Right ventricle myocardium superior (tissue), 1 donor: ENCODE measurements around the gene CIC. TPM values are rescaled to one million over a fixed set of nuclear protein-coding genes. Genes with fewer than 3 reads are reported as not detected.

Source experiments
- ATAC-seq: fragments of 200-7000 bp; cut with Tn5 transposase; one replicate; pipeline ENCODE4 v1.9.1; 2020; ENCODE audit warnings: mild to moderate bottlenecking; ENCODE audit not compliant: poor library complexity
- DNase-seq: peaks from one replicate; pipeline ENCODE4 v3.0.0-alpha.2; 2020
- intact Hi-C: fragments of 100-400 bp; cut with DNase I; formaldehyde crosslinking; loops from one replicate; pipeline ENCODE4 v1.11.2; 2022
- total RNA-seq: library from RNA; stranded (reverse); fragmentation: NEBNext Ultra II Directional; extraction: Animal tissue kit (Norgen Biotek cat#: 25700); gene quantifications from one replicate; pipeline ENCODE4 v1.2.1, GENCODE V29; 2021
- donor health status: DM: no; HTN: yes; CAD: no; lungs with severe emphysema.

CIC gene
- total RNA-seq, 1 donor from 2014 or later, result 33.6 TPM

GRCh38 chr19:42292963-42293362 is 23.9 kb downstream of the CIC start:
- intact Hi-C loops, result no loop called here
- DNase-seq, result no peak
- no peak for ATAC-seq

GRCh38 chr19:42293540-42293939 is 24.5 kb downstream of the CIC start:
- intact Hi-C loops, result no loop called here
- no peak for ATAC-seq
- DNase-seq, result no peak

DNA sequence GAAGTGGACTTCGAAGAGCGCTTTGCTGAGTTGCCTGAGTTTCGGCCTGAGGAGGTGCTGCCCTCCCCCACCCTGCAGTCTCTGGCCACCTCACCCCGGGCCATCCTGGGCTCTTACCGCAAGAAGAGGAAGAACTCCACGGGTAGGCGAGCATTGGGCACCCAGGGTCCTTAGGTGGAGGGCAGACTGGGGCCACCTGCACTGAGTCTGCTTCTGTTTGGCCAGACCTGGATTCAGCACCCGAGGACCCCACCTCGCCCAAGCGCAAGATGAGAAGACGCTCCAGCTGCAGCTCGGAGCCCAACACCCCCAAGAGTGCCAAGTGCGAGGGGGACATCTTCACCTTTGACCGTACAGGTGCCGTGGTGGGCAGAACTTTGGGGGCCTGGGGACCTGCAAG is 24.9 kb downstream of the CIC start:
- DNase-seq (no peak), ATAC-seq (no peak)
- intact Hi-C loops, result no loop called here

DNA sequence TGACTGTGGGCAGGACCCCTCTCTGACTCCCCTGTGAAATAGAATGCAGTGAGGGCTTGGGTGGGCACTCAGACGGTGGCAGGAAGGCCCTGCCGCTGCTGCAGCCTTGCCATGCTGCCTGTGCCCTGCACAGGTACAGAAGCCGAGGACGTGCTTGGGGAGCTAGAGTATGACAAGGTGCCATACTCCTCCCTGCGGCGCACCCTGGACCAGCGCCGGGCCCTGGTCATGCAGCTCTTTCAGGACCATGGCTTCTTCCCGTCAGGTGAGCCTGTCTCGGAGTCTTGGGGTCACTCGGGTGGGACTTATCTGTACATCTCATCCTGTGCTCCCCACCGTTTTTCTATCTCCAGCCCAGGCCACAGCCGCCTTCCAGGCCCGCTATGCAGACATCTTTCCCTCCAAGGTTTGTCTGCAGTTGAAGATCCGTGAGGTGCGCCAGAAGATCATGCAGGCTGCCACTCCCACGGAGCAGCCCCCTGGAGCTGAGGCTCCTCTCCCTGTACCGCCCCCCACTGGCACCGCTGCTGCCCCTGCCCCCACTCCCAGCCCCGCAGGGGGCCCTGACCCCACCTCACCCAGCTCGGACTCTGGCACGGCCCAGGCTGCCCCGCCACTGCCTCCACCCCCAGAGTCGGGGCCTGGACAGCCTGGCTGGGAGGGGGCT is 25.6 kb downstream of the CIC start:
- no peak for DNase-seq
- no peak for ATAC-seq
- intact Hi-C loops, result no loop called here

DNA sequence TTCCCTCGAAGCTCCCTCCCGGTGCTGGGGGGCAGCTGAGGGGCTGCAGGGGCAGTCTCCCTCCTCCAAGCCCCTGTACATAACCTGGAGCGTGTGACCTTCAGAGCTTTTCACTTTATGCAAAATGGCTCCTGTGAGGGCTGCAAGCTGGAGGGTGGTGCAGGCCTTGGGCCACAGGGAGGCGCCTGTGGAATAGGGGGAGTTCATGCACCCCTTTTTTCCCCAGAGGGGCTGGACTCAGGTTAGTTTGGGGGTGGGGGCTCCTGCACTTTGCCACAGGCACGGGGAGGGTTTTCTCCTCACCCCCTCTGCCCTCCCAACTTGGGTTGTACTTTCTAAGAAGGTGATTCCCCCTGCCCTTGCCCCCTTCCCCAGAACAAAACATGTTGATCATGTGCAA is 26.3 kb downstream of the CIC start:
- DNase-seq (no peak), ATAC-seq (no peak)
- intact Hi-C loops, result no loop called here

DNA sequence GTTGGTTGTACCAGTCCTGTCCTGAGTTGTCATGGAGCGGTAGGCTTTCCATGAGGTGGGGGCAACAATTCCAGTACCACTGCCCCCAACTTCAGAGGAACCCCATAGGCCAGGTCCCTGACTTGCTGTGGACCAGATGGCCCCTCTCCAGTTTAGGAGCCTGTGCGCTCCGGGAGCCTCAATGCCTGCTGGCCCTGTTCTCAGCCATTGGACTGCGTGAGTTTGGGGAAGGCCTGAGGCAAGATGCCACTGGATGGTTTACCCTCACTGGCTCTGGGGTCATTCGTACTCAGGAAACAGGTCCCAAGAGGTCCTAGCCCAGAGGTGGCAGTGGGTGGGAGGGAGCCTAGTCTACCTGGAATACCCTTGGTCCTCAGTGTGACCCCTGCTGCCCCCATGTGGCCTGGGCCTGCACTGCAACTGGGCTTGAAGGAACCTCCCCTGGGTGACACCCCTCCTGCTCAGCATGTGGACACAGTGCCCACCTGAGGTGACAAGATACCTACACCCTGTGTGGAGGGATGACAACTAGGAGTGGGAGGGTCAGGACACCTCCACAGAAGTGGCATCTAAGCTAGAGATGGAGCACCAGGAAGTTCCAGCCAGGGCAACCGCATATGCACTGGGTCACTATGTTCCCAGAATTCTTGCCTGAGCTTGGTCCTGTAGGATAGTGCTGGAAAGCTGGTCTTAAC is 26.9 kb downstream of the CIC start:
- DNase-seq (peak; percentile 91), ATAC-seq (peak; percentile 86)
- intact Hi-C loops, result no loop called here

DNA sequence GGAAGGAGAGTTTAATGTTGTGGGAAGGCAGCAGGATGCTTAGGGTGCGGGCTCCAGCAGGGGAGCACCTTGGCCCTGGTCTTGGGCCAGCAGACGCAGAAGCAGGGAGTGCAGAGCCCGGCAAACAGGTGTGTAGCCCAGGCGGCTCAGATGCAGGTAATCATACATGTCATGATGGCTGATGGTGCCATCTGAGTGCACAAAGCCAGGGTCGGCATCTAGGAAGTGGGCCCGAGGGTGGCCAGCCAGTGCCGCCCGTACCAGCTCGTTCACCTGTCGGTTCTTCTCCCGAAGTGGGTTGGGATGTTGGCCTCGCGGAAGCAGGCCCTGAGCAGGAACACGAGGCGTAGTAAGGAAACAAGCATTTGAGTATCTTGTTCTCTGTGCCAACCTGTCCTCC is 28.0 kb downstream of the CIC start:
- intact Hi-C loops, result no loop called here
- ATAC-seq (no peak), DNase-seq (no peak)

DNA sequence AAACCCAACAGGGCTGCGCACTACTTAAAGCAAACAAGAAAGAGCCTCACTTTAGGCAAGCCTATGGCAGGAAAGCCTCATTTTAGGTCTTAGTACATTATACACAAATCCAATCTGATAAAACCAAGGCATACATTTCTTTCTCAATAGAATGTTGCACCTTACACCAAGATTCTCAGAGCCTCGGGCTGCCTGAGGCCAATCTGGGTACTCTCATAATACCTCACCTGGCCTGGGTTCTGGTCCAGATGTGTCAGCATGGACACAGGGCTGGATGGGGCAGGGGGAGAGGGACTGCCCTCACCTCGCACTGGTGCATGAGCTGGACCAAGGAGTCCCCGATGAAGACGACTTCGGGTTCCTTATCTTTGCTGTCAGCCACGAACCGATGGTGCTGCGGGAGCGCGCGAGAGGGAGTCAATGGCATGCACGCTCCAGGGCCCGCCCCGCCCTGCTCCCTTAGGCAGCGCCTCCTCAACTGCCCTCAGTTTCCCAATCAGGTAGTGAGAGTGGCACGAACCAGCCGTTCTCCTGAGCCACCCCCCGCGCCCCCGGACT is 32.7 kb downstream of the CIC start, which contains the start of gene PRR19:
TSS of gene PRR19 (plus strand) at position 487 of the 558 bp plus-strand sequence. CDS start 7,453 bp downstream, outside the sequence.
- DNase-seq (no peak), ATAC-seq (peak; percentile 29)
- intact Hi-C loops, result no loop called here

- intact Hi-C loops, result no loop called here
- ATAC-seq (no peak), DNase-seq (no peak)
These were observed 34.0 kb downstream of the CIC start for GRCh38 chr19:42303101-42303464.

DNA sequence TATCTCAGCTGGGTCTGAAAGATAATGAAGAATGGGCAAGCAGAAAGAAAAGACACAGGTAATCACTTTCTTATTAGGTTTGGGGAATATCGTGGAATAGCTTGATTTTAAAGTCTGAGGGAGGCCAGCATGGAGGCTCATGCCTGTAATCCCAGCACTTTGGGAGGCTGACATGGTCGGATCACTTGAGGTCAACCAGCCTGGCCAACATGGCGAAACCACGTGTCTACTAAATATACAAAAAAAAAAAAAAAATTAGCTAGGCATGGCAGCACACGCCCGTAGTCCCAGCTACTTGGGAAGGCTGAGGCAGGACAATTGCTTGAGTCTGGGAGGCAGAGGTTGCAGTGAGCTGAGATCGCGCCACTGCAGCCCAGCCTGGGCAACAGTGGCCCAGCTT is 34.8 kb downstream of the CIC start:
- DNase-seq (no peak), ATAC-seq (no peak)
- intact Hi-C loops, result no loop called here

GRCh38 chr19:42306646-42307045 is 37.6 kb downstream of the CIC start:
- no peak for ATAC-seq
- no peak for DNase-seq
- intact Hi-C loops, result no loop called here

DNA sequence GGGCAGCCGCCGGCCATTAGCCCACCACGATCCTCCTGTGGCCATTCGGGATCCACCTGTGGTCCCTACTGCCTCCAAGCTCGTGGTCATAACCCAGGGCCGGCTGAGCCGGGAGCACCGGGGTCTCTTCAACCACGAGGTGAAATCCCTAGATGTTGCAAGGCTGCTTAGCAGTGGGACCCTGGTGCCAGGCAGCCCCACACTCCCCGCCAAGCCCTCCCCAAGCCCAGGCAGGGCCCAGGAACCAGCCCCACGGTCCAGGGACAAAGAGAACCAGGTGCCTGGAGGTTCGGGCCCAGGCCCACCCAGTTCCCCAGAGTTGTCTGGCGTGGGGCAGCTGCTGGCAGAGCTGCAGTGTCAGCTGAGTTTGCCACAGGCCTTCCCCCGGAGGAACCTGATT is 40.6 kb downstream of the CIC start:
- ATAC-seq, result no peak
- intact Hi-C loops, result no loop called here
- DNase-seq, result no peak

DNA sequence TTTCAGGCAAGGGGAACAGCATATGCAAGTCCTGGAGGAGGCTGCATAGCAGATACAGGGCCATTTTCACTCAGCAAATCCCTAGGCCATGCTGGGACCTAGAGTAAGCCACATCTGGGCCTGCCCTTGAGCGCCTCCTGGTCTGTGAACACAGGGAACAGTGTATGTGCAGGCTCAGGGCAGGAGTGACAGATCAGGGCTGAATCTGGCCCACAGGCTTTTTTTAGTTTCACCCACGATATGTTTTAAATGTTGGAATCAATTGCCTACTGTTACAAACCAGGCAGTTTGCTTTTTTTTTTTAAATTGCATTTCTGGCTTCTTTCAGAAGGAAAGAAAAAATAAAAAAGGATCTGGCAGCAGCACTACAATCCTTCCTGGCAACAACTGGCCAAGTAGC is 42.6 kb downstream of the CIC start:
- intact Hi-C loops, result no loop called here
- ATAC-seq (no peak), DNase-seq (no peak)

DNA sequence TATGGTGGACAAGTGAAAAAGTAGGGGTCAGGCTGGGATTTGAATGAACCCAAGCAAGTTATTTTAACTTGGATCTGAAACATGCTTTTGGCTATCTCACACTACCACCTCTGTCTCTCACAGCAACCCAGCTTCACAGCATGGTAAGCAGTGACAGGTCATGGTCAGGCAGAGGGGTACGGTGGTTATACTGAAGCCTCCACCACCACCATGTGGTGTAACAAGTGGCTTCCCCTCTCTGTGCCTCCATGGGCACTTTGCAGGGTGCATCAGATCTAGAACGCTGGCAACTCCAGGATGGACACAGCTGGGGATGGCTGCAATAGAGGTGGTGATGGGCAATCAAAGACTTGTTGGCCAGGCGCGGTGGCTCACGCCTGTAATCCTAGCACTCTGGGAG is 43.3 kb downstream of the CIC start:
- intact Hi-C loops, result no loop called here
- DNase-seq (no peak), ATAC-seq (no peak)

DNA sequence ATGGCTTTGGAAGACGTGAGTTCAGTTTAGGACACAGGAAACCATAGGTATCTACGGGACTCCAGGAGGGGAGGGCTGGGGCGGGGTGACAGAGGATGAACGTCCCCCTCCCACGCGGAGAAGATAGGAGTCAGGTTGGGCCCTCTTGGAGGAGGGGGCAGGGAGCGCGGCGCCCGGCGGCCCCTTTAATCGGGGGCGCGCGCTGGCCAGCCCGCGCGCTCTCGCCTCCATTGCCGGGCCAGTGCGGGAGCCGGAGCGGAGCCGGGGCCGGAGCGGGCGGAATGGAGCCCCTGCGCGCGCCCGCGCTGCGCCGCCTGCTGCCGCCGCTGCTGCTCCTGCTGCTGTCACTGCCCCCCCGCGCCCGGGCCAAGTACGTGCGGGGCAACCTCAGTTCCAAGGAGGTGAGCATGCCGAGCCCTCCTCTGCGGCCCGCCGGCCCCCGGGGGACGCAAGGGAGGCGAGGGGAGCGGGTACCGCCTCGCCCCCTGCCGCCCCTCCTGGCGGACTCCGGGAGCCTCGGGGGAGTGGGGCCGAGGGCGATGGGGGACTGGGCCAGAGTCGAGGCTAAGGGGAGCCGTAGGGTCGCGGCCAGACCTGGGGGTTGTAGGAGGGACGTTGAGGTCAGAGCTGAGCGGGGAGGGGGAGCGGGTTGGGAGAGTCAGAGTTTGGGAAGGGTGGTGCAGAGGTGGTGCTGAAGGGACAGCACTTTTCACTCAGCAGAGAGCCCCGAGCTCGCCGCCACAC is 44.2 kb downstream of the CIC start, which contains the start of gene TMEM145:
TSS of gene TMEM145 (plus strand) at position 214 of the 744 bp plus-strand sequence. CDS start at position 282, 68 bp downstream.
- DNase-seq (no peak), ATAC-seq (peak; percentile 87)
- intact Hi-C loops, result no loop called here

- DNase-seq (no peak), ATAC-seq (no peak)
- intact Hi-C loops, result no loop called here
These were observed 45.0 kb downstream of the CIC start for GRCh38 chr19:42313840-42314755.

- DNase-seq, result no peak
- intact Hi-C loops, result no loop called here
- ATAC-seq, result no peak
These were observed 46.0 kb downstream of the CIC start for GRCh38 chr19:42315024-42315423.
